GM21526 (cell line): ENCODE measurements around the gene SH2B3.

Experiments
- ATAC-seq: cut with Tn5 transposase; IDR thresholded peaks from one replicate; pipeline ENCODE4 v1.9.1; 2021; ENCODE audit warnings: moderate library complexity; ENCODE audit not compliant: unreplicated experiment, low FRiP score

Gene SH2B3

DNA sequence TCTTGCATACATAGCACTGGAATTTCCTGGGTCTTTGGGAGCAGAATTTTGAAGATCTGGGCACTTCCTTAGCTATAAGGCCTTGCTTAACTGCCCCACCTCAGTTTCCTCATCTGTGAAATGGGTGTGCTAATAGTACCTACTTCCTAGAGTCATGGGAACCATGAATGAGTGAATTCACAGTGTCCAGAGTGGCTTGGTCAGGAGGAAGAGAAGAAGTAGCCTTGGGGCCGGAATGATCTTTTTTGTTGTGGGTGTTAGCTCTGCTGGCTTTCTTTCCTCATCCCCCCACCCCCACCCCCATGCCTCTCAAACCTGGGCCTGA lies 2.4 kb downstream of the SH2B3 start:
- no peak for ATAC-seq

DNA sequence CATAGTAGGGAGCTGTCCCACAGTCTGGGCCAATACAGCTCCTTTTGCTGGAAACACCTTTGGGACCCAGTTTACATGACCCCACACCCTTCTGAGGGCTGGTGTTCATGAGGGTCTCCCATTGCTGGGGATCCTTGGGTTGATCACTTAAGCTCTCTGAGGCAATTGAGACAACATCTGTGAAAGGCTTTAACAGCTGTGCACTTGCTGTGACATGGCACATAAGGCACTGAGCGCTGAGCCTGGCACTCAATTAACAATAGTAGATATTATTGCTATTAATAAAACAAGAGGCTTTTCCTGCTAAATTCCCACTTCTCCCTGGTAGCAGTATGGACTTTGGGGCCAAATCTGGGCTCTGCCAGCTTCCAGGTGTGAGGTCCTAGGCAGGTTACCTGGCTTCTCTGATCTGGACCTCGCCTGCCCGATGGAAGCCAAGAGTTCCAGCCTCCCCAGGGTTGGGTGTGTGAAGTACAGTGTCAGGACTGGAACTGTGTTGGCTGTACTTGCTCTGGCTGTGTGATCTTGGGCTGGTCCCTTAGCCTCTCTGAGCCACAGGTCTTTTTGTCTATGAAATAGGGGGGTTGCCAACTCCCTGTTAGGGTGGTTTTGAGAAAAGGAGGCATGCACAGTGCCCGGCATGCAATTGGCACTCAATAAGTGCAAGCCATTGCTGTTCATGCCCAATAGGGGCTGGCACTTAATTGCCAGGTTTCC lies 3.1 kb downstream of the SH2B3 start:
- no peak for ATAC-seq

DNA sequence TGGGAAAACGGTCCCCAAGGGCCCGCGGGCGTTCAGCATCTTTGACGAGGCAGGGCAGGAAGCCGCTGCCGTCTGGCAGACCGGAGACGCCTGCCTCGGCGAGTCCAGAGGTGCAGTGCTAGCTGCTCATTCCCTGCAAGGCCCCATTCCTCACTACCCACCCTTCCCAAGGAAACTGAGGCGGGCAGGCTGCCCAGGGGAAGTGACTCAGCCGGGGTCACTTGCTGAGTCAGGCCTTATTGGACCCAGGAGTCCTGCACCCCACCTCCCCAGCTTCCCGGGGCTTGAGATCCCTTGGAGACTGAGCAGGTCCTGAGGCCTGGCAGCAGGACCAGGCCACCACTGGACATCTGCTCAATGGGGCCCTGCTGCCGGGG lies 3.7 kb downstream of the SH2B3 start:
- ATAC-seq = no peak

DNA sequence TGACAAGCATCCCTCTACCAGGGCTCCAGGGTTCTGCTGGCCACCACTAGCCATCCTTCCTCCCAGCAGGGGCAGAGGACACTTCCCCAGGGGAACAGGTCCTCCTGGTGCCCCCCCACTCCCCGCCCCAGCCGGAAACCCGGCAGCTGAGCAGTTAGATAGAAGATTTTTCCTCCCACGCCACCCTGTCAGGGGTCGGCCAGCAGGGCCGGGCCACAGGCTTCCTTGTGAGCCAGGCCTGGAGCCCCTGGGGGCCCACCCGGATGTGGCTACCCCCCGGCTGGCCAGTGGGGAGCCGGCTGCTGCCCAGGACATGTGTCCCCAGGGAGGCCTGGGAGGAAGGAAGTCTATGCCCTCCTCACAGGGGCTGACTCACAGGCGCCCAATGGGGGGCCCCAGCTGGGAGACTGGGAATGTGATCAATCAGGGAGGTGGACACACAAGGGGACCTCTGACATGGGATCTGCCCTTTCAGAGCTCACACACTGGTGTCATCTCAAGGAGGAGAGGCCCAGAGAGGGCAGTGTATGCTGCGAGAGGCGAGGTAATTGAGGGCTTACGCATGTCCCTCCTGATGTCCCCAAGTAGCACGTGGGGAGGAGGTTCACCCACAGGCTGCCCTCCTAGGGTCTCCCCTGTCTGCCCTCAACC lies 4.2 kb downstream of the SH2B3 start:
- ATAC-seq = no peak

DNA sequence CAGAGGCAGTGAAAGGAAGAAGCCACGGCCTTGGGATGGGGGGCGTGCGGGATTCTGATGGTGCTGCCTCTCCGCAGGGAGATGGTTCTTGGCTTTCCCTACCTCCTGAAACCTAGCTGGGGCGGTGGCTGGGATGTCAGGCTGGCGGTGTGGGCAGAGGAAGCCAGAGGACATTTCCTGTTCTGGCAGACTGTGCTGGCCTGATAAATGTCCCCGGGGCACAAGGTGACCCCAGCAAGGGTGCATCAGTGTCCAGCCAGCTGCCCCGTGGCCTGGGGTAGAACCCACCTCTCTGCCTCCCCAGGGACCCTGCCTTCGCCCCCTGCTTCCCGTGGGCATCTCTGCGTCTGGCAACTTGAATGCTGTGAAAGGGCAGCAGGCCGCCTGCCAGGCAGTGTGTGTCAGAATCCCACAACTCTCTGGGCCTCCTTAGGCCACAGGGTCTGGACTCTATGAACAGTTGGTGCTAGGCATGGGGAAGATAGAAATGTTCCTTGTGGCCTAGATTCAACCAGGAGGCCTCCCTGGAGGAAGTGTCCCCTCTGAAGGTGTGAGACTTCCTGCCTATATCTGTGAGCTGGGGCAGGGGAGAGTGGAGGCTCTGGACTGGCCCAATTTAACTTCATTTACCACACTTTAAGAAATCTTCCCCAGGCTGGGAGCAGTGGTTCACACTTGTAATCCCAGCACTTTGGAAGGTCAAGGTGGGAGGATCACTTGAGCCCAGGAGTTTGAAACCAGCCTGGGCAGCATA lies 4.9 kb downstream of the SH2B3 start:
- ATAC-seq = no peak

DNA sequence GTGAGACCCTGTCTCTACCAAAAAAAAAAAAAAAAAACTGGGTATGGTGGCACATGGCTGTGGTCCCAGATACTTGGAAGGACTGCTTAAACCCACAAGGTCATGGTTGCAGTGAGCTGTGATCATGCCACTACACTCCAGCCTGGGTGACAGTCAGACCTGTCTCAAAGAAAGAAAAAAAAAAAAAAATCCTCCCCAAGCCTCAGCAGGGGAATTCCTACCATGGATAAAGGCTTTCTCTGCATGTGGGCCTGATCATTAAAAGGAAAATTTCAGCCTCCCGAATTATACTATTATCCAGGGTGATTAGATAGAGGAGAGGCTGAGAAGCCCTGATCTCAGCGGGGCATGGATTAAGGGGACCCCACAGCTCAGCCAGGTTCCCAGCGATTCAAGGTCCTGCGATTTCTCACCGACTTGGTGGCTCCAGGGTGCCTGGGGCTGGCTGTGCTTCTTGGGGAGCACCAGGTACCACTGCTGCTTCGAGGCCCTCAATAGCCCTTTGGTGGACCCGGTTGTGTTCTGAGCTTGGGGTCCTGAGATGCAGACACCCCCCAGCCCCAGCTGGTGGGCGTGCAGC lies 5.6 kb downstream of the SH2B3 start:
- ATAC-seq = no peak

DNA sequence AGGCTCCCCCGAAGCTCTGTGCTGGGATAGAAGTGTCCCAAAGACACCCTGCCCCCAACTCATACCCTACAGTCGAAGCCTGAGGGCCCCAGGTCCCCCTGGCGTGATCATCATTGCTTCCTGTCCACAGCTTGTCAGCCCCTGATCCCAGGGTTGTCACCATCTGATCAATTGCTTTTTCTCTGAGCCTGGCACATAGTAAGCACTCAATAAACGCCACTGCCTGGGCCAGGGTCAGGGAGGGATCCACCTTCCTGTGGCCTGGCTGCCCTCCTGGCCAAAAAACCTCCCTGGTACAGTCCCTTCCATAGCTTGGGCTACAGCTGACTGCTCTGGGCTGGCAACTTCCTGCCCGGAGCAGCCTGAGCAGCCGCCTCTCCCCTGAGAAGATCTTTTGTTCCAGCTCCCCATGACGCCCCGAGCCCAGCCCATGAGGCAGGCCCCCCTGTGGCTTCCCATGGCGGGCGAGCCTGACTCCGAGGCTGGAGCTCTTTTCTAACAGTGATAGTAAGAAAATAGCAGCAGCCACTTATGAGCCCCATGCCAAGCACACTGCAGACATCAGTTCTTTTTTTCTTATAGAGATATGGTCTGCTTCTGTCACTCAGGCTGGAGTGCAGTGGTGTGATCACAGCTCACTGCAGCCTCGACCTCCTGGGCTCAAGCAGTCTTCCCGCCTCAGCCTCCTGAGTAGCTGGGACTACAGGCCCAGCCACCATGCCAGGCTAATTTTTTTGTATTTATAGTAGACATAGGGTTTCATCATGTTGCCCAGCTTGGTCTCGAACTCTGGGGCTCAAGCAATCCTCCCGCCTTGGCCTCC lies 6.5 kb downstream of the SH2B3 start:
- no peak for ATAC-seq

DNA sequence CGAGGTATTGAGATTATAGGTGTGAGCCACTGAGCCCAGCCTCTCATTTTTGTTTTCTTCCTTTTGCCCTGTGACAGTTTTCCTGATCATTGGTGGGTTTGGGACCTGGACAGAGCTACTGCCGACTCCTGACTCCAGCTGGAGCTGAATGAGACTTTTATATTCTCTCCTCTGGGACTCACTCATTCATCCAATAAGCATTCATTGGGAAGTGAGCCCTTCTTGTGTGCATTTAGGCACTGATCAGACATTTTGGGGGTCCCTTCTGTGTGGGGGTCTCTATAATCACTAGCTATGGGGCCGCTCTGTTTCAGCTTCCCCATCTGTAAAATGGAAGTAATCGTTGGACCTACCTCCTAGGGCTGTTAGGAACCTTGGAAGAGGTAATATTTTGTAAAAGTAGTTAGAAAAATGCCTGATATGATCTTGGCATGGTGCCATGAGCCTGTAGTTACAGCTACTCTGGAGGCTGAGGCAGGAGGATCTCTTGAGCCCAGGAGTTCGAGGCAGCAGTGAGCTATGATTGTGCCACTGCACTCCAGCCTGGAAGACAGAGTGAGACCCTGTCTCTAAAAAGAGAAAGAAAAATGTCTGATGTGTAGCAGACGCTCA lies 7.2 kb downstream of the SH2B3 start:
- no peak for ATAC-seq

DNA sequence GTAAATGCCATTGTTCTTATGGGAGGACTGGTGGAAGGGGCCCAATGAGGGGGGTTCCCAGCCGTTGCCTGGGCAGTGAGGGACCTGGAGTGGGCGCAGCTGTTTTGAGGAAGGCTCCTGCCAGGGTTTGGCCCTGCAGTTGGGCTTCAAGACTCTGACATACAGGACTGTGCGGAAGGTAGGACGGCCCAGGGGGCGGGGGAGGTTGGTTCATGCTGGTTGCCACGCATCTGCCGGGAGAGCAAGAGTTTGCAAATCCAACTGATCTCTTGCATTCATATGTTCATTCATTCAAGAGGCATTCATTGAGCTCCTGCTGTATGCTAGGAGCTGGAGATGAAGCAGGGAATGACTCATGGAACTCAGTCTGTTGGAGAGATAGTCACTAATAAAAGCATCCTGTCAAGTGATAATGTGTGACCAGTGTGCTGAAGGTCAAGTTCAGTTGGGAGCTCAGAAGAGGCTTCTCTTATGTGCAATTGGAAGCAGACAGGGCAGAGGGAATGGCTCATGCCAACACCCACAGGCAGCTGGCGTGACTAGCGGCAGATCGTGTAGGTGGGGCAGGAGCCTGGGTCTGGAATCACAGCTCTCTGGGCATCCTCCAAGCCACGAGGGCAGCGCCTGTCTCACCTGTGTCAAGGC lies 7.8 kb downstream of the SH2B3 start:
- no peak for ATAC-seq

DNA sequence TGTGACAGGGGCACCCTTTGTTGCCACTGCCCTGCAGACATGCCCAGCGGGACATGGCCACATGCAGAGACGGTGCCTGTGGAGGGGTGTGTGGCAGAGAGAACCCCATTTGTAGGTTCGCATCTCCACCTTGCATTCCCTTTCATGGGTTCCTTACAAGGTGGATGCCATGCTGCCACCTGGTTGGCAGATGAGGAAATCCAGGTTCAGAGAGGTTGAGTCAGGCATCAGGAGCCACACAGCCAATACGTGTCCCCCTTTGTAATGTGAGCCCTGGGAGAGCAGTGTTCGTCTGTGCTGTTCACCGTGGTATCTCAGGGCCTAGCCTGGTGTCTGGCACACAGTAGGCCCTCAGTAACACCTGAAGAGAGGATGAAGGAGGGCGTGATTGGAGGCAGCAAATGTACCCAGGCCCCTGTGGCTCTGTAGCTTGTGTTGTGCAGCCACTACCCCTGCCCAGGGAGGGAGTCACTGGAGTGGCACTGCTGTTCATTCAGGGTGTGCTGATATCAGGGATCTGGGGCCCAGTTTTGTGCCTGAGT lies 9.1 kb downstream of the SH2B3 start:
- no peak for ATAC-seq

DNA sequence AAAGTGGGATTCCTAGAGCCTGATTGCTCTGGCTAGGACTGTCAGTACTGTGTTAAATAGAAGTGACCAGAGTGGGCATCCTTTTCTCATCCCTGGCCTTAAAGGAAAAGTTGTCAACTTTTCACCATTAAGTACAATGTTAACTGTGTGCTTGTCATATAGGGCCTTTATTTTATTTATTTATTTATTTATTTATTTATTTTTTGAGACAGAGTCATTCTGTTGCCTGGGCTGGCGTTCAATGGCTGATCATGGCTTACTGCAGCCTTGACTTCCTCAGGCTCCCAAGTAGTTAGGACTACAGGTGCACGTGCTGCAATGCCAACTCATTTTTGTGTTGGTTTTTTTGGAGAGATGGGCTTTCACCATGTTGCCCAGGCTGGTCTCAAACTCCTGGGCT lies 11.6 kb downstream of the SH2B3 start:
- no peak for ATAC-seq

DNA sequence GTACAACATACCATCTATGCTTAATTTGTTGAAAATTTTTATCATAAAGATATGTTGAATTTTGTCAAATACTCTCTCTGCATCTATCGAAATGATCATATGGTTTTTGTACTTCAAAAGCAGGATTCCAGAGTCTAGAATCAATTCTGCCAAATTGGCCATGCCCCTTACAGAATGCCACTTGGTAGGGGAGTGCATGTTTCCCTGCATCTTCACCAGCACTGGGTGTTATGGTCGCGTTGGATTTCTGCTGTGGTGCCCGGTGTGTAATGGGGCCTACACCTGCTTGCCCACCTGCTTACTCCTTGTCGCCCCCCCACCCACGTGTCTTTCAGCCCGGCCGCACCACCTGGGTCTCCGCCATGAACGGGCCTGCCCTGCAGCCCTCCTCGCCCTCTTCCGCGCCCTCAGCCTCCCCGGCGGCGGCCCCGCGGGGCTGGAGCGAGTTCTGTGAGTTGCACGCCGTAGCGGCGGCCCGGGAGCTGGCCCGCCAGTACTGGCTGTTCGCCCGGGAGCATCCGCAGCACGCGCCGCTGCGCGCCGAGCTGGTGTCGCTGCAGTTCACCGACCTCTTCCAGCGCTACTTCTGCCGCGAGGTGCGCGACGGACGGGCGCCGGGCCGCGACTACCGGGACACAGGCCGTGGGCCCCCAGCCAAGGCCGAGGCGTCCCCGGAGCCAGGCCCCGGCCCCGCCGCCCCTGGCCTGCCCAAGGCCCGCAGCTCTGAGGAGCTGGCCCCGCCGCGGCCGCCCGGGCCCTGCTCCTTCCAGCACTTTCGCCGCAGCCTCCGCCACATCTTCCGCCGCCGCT lies 12.3 kb downstream of the SH2B3 start:
- ATAC-seq = no peak

DNA sequence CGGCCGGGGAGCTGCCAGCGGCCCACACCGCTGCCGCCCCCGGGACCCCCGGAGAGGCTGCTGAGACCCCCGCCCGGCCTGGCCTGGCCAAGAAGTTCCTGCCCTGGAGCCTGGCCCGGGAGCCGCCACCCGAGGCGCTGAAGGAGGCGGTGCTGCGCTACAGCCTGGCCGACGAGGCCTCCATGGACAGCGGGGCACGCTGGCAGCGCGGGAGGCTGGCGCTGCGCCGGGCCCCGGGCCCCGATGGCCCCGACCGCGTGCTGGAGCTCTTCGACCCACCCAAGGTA lies 12.8 kb downstream of the SH2B3 start:
- ATAC-seq = no peak

DNA sequence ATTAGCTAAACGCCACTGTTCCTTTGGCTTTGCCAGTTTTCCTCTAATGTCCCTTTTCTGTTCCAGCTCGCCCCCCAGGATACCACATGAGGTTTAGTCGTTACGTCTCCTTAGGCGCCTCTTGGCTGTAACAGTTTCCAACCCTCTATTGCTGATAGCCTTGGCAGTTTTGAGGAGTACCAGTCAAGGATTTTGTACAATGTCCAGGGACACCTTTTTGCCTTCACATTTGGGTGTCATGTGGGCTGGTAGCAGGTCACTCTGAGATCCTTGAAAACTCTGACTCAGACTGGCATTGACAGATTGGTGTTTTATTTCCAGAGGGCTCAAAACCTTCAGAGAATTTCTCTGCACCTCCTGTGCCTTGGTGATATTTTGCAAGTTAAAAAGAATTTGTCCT lies 14.1 kb downstream of the SH2B3 start:
- ATAC-seq = no peak

DNA sequence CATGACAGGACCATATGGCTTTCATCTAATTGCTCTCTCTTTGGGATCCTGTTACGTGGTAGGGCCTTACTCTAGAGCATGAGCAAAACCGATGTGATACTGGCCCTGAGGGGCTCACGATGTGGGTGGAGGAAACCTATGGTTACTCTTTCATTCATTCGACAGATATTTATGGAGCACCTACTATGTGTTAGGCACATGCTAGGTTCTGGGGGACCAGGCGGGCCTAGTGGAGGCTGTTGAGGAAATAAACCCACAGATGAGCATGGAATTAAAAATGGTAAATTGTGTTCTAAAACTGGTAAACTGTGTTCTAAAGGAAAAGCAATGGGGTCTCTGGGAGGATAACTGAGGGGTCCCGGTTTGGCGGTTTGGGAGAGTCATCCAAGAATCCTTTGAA lies 14.8 kb downstream of the SH2B3 start:
- ATAC-seq = no peak

DNA sequence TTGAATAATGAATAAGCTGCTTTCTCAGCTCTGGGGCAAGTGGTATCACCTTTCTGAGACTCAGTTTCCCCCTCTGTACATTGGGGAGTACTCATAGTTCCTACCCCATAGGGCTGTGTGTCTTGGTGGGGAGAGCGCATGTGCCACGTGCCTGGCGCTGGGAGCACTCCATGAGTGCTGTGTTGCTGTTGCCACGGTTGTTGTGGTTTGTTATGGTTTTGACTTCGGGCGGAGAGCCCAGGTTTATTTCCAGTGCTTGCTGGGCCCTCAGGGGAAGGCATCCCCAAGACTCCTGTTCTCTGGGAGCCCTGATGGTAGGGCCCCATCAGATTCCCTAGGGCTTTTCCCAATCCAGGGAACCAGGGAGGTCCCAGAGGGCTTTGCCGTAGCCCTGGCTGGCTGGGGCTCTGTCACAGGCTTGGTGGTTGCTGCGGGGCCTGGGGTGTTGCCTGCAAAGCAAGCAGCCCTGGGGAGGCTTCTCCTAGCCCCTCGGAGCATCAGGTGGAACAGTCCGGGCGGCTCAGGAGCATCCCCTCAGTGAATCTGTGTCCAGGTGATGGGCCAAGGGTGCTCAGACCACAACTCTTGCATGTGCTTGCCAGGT lies 18.6 kb downstream of the SH2B3 start:
- ATAC-seq = no peak

DNA sequence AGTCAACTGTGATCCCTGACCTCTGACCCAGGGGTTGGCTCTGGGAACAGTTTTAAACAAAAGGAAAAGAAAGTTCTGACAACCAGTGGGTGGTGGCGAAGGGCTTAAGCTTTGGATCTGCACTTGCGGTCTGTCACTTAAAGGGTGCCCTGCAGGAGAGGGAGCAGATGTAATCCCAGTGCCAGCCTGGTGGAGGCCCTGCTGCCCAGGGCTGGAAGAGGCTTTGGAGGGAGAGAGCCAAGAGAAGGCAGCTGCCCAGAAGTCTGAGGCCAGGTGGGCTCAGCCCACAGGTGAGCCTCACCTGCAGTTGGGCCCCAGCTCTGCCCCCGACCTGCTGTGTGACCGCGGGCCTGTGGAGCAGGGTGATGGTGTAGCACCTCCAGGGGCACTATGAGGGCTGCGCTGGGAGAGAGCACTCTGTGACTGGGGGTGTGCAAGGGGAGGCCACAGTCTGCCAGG lies 19.1 kb downstream of the SH2B3 start:
- no peak for ATAC-seq

DNA sequence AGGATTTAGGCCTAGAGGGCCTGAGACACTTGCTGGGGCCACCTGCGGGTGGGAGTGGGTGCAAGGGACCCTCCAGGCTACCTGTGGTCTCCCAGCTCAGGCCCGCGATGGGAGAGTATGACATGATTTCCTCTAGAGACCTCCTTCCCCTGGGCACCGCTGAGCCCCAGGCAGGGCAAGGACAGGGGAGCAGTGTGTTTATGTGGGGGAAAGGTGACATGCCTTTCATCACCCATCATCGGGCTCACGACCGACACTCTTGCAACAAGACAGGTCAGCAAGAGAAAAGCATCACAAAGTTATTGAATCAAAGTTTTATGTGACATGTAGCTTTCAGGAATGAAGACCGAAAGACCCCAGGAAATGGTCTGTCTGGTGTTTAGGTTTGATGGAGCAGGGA lies 19.9 kb downstream of the SH2B3 start:
- ATAC-seq = no peak
